Measurements from ENCODE around the gene DRAXIN. TPM values are rescaled to one million over a fixed set of nuclear protein-coding genes. Genes with fewer than 3 reads are reported as not detected.
"Not testable (repeated sequence)": the region's sequence is repeated elsewhere in the genome, so short reads cannot be mapped to it uniquely, and the experiment has no call there.

The DRAXIN gene, protein sequence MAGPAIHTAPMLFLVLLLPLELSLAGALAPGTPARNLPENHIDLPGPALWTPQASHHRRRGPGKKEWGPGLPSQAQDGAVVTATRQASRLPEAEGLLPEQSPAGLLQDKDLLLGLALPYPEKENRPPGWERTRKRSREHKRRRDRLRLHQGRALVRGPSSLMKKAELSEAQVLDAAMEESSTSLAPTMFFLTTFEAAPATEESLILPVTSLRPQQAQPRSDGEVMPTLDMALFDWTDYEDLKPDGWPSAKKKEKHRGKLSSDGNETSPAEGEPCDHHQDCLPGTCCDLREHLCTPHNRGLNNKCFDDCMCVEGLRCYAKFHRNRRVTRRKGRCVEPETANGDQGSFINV
- total RNA-seq = under 1 TPM in 2 of 4 donors, not detected in 2; 0.14 to 0.16 TPM

DNA sequence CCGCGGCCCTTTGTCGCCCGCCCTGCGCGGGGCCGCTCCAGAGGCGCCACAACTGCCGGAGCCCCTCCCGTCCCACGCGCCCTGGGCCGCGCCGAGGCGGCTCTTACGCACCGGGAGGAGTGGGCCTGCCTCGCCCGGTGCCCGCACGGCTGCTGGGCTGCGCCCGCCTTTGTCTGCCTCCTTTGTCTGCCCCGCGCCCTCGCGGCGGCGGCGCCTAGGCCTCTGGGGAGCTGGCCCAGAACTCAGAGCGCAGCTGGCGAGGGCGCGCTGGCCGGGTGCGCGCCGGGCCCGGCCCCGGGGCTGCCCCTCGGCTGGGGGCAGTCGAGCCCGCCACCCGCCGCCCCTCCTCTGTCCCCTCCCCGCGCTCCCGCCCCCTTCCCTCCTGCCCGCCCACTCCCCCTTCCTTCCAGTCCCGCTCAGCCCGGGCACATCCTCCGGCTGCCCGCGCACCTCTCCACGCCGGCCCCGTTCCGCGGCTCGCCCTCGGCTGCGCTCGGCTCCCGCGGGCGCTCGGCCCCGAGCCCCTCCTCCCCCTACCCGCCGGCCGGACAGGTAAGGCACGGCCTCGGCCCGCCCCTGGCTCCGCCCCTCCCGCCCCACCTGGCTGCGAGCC lies at the start of gene DRAXIN:
DRAXIN (plus strand) TSS at position 409 of the 613 bp plus-strand sequence. CDS start 14,549 bp downstream, outside the sequence.
- in situ Hi-C loops (cut with MboI; ENCODE audit: low pct_ligation_motif_present in 1 of 4, low pct_unique_long_range_greater_than_20kb in 1 of 4, low sequenced_read_pairs in 3 of 4) = no loop called here
- WGBS, 2 donors (ENCODE audit: low coverage in 1 of 2) = 1% methylated on average over 21 of the region's 78 CpGs; no CpG with 5 or more reads in 1 of the 2 donors

DNA sequence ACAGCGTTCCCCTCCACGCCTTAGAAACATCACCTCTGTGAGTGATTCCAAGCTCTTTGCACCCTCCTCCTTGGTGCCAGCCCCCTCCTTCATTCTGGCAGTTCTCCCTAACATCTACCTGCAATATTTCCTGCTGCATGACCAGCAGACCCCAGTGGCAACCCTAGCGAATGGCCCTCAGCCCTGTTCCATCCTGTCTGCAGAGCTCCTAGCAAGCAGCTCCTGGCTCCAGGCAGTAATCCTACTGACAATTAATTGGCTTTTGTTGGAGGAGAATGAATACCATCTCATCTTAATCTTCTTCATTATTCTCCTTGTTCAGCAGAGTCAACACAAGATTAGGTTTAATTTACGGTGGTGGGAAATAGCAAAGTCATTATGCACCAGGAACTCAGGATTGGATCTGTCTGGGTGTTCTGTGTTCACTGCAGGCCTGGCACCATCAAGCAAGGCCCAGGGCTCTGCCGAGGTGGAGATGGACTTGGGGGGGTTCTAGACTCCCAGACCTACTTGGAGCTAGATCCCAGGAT lies 49.7 kb upstream of the DRAXIN start:
- WGBS, 2 donors (ENCODE audit: low coverage in 1 of 2) = 52 to 80% methylated on average over 1 to 5 of the region's 5 CpGs
- H3K27me3 ChIP-seq = peaks cover 11% of the 10 kb centered on the region
- no peak overlapping the region for H3K4me3 ChIP-seq
- no peak for TF ChIP-seq EP300 (IDR thresholded peaks at IDR 0.05; ENCODE audit: low read depth)
- TF ChIP-seq POLR2A (IDR thresholded peaks at IDR 0.05) = no peak
- TF ChIP-seq, protein P1, sequence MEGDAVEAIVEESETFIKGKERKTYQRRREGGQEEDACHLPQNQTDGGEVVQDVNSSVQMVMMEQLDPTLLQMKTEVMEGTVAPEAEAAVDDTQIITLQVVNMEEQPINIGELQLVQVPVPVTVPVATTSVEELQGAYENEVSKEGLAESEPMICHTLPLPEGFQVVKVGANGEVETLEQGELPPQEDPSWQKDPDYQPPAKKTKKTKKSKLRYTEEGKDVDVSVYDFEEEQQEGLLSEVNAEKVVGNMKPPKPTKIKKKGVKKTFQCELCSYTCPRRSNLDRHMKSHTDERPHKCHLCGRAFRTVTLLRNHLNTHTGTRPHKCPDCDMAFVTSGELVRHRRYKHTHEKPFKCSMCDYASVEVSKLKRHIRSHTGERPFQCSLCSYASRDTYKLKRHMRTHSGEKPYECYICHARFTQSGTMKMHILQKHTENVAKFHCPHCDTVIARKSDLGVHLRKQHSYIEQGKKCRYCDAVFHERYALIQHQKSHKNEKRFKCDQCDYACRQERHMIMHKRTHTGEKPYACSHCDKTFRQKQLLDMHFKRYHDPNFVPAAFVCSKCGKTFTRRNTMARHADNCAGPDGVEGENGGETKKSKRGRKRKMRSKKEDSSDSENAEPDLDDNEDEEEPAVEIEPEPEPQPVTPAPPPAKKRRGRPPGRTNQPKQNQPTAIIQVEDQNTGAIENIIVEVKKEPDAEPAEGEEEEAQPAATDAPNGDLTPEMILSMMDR (IDR thresholded peaks at IDR 0.05) = no peak
- TF ChIP-seq POLR2AphosphoS5 (IDR thresholded peaks at IDR 0.05) = no peak
- DNase-seq = no peak
- in situ Hi-C loops (cut with MboI; ENCODE audit: low pct_ligation_motif_present in 1 of 4, low pct_unique_long_range_greater_than_20kb in 1 of 4, low sequenced_read_pairs in 3 of 4) (loop anchor here (10.0 to 25.0 kb wide), 5 partner anchors 305 to 605 kb away; partner anchors contain the start of gene MASP2 (in 2 of the 4)), intact Hi-C loops (cut with DNase I; ENCODE audit: low total_unique reads) (loop anchor here (5.0 kb wide), 2 partner anchors 400 to 605 kb away; no protein-coding TSS in a partner anchor)
- H3K36me3 ChIP-seq = no peaks in the 10 kb centered on the region
- H3K27ac ChIP-seq = no peak overlapping the region
- no peaks in the 10 kb centered on the region for H3K4me1 ChIP-seq
- H3K9me3 ChIP-seq = no peaks in the 10 kb centered on the region

More for the DNA sequence above, at the start of gene DRAXIN:
- no peak for DNase-seq
- intact Hi-C loops (cut with DNase I; ENCODE audit: low total_unique reads) = no loop called here
- Histone ChIP-seq H3K4me3 (peak within 1 kb of the TSS in 2 of 4 donors; percentile 12 to 39), H3K27ac (no peak within 1 kb of the TSS), H3K9me3 (no peaks in the 10 kb centered on the region), H3K4me1 (peaks cover 4 to 21% (median 17%) of the 10 kb centered on the region in 4 donors), H3K27me3 (peaks cover 78% of the 10 kb centered on the region), H3K36me3 (no peaks in the 10 kb centered on the region)
- no peak for TF ChIP-seq POLR2A (IDR thresholded peaks at IDR 0.05)
- no peak for TF ChIP-seq EP300 (IDR thresholded peaks at IDR 0.05; ENCODE audit: low read depth)
- TF ChIP-seq POLR2AphosphoS5 (IDR thresholded peaks at IDR 0.05) = no peak
- TF ChIP-seq, protein P1 (IDR thresholded peaks at IDR 0.05) = no peak

DNA sequence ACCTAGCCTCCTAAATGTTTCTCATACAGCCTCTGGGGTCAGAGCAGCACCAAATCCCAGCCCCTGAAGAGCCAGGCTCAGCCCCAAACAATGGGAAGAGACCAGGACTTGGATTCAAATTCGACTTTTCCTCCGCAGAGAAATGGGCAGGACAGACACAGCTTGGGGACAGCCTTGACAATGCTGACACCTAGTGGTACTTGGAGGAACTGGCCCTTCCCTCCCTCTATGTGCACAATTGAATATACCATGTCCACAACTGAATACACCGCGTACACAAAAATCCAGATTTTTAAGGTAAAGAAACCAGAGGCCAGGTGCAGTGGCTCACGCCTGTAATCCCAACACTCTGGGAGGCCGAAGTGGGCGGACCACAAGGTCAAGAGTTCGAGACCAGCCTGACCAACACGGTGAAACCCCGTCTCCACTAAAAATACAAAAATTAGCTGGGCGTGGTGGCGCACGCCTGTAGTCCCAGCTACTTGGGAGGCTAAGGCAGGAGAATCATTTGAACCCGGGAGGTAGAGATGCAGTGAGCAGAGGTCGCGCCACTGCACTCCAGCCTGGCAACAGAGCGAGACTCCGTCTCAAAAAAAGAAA lies 49.0 kb upstream of the DRAXIN start:
- in situ Hi-C loops (cut with MboI; ENCODE audit: low pct_ligation_motif_present in 1 of 4, low pct_unique_long_range_greater_than_20kb in 1 of 4, low sequenced_read_pairs in 3 of 4) = loop anchor here (10.0 to 25.0 kb wide), 5 partner anchors 305 to 605 kb away; partner anchors contain the start of gene MASP2 (in 2 of the 4)
- WGBS, 2 donors (ENCODE audit: low coverage in 1 of 2) = 48 to 60% methylated on average over 10 to 18 of the region's 18 CpGs
- H3K4me1 ChIP-seq, H3K4me3 ChIP-seq, H3K27ac ChIP-seq, H3K9me3 ChIP-seq, H3K36me3 ChIP-seq: not testable (repeated sequence)
- intact Hi-C loops (cut with DNase I; ENCODE audit: low total_unique reads) = loop anchor here (5.0 kb wide), 2 partner anchors 400 to 605 kb away; no protein-coding TSS in a partner anchor
- DNase-seq = peak; percentile 71
- H3K27me3 ChIP-seq = peaks cover 10% of the 10 kb centered on the region
- TF ChIP-seq, protein P1 (IDR thresholded peaks at IDR 0.05) = peak; percentile 88 to 97 (median 96)
